NCI-H187 treated with DMSO at 0.1 percent for 48 hours (cell line): Measurements from ENCODE around the gene ZNF256.

Experiments used
- DNase-seq: peaks from one replicate; lab custom pipeline; 2025; lab: John Stamatoyannopoulos, UW

Gene ZNF256

GRCh38 chr19:57947419-57948134, at the start of gene ZNF256:
Gene ZNF256 (minus strand): TSS chr19:57947706. CDS start chr19:57947474, 232 bp downstream.
- DNase-seq, result peak; percentile 88

- DNase-seq, result no peak
Observed at GRCh38 chr19:57992841-57993240, 45.3 kb upstream of the ZNF256 start.

DNA sequence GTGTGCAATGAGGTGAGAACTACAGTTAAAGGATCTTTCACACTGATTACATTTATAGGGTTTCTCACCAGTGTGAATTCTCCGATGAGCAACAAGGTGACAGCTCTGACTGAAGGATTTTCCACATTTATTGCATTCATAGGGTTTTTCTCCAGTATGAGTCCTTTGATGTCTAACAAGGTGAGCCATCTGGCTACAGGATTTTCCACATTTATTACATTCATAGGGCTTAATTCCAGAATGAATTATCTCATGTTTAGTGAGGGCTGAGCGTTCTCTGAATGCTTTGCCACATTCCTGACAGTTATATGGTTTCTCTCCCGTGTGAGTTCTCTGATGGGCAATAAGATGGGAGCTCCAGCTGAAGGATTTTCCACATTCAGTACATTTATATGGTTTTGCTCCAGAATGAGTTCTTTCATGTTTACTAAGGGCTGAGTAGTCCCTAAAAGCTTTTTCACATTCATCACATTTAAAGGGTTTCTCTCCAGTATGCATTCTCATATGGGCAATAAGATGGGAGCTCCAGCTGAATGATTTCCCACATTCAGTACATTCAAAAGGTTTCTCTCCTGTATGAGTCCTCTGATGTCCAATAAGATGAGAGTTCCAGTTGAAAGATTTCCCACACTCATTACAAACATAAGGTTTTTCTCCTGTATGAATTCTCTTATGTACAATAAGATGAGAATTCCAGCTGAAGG, 31.2 kb upstream of the ZNF256 start:
- DNase-seq, result no peak

DNA sequence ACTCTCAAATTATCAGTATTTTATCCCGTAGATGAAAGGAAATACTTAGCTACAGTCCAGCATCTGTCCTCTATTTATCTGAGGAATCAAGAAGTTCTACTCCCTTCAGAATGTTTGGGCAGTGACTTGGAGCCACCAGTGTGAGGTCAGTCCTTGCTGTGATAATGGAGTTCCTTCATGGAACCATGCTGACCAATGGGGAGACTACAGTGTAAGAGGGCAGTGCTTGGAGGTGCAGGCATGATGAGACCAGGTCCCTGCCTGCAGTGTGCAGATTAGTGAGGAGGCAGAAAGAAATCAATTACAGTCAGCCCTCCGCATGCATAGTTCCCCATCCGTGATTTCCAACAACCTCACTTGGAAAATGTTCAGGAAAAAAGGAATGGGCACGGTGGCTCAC, 26.9 kb upstream of the ZNF256 start, which contains the start of gene C19orf18:
Gene C19orf18, minus strand, starts transcription at position 101 of the 400 bp plus-strand sequence. CDS start 102 bp downstream, outside the sequence.
- DNase-seq, result no peak

GRCh38 chr19:57964761-57965160, 17.3 kb upstream of the ZNF256 start:
- no peak for DNase-seq

DNA sequence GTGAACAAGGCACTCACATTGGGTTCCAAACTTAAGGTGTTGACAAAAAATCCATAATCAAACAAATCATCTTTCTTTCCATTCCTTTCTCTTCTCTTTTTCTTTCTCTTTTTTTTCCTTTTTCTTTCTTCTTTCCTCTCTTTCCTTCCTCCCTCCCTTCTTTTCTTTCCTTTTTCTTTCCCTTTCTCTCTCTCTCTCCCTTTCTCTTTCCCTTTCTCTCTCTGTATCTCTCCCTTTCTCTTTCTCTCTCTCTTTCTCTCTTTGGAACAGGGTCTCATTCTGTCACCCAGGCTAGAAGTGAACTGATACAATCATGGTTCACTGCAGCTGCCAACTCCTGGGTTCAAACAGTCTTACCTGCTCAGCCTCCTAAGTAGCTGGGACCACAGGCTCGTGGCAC, 14.3 kb upstream of the ZNF256 start:
- DNase-seq, result no peak

DNA sequence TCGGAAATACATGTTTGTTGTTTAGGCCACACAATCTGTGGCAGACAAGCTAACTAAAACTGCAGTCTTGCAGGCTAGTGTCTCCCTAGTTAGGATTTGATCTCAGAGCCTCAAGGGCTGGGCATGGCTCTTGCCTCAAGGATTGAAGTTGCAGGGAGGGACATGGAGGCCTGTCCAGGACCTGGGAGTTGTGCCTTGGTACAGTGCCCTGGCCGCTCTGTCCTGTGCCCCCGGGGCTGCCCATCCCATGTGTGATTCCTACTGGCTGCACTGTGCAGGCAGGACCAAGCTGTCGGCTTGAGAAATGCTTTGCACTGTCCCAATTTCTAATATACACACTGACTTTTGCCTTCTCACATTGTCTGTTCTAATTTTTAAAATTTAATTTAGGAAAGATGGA, 7.5 kb upstream of the ZNF256 start:
- no peak for DNase-seq

GRCh38 chr19:57949702-57950101, 2.2 kb upstream of the ZNF256 start:
- DNase-seq, result no peak

DNA sequence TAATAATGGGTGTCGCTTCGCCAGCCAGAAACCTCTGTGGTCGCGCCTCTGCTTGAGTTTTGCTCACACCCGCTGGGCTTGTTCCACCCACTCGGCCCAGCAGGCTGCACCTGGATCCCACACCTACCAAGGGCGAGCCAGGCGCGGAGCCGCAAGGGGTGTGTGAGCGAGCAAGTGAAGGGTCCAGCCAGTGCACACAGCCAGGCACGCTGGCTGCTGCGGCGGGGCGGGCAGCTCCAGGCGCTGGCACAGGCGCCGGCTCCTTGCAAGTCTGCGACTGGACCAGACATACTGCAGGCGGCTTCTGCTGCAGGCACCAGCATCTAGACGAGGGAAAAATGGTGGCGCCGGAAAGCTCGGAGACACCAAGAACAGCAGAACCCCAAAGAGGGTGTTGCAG, 1.8 kb upstream of the ZNF256 start:
- no peak for DNase-seq

DNA sequence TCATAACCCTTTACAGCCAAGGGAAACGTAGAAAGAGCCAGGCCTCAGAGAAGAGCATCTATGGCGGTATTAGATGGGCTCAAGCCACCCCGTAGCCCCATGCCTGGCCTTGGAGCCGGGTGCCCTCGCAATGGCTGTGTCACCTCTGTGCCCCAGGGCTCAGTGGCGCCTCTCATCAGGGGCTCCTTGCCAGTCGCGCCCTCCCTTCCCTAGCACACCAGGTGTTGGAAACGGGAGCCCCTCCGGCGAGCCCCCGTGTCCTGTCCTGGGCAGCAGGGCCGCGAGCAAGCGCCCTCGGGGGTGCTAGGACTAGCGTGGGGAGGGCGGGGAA, 453 bp downstream of the ZNF256 start:
- DNase-seq, result no peak

- DNase-seq, result no peak
Observed at GRCh38 chr19:57946316-57946715, 1.2 kb downstream of the ZNF256 start.

- DNase-seq, result no peak
Observed at GRCh38 chr19:57941593-57941992, 5.9 kb downstream of the ZNF256 start.

- no peak for DNase-seq
Observed at GRCh38 chr19:57935731-57936130, 11.8 kb downstream of the ZNF256 start.

DNA sequence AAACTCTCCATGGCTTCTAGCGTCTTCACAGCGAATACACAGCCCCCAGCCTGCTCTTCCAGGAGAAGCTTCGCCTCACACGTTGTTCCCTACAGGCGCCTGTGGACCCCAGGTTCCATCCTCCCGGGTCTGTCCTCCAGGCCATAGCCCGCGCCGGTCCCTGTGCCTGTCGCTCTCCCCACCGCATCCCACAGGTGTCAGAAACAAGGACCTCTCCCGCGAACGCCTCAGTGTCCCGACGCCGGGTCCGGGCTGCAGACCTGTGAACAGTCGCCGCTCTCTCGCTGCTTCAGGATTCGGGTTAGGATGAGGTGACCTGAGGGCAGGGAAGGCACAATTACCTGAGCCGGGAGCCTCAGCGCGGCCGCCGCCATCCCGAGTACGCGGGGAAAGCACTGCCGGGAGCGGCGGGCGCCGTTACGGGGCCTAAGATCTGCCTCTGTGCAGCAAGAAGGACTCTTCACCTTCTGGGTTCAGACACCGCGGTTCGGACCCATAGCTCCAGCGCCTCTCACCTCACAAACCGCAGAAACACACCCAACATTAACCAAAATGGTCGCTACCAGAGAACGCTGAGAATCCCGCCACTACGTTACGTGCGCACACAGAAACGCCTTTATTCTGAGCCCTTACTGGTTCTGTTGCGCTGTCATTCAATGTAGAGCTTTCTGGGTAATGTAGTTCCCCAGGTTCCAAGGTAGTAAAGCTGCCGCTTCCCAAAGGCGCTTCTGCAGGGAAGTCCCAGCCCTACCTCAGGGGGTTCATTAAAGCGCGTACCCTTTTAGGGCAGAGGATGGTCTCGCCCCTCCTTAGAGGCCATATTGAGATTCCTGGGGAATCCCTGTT, 12.5 kb downstream of the ZNF256 start, which contains the start of gene ZNF418:
Gene ZNF418, minus strand, starts transcription at position 583 of the 846 bp plus-strand sequence. CDS start 1,580 bp downstream, outside the sequence.
- no peak for DNase-seq

DNA sequence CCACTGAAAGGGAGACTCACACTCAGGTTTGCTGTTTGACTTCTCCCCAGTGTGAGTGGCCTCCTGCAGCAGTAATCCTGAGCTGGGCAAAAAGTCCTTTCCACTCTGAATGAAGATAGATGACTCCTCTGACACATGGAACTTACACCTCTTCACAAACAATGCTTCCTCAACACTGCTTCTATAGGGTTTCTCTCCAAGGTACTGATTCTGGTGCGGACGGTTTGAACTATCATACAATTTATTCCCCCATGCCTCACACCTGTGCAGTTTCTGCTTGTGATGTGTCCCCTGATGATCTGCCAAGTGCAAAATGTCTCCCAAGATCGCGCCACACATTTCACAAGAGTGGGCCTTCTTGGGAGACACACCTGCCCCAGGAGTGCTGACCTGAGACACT, 19.9 kb downstream of the ZNF256 start:
- no peak for DNase-seq

GRCh38 chr19:57916168-57916995, 31.1 kb downstream of the ZNF256 start, which contains the start of gene ZNF417:
Gene ZNF417 (minus strand): TSS chr19:57916592. CDS start chr19:57916411, 181 bp downstream.
- peak; percentile 76 for DNase-seq

GRCh38 chr19:57914531-57914930, 33.0 kb downstream of the ZNF256 start:
- DNase-seq, result no peak

- no peak for DNase-seq
Observed at GRCh38 chr19:57907394-57907793, 40.1 kb downstream of the ZNF256 start.

GRCh38 chr19:57905258-57905657, 42.2 kb downstream of the ZNF256 start:
- no peak for DNase-seq

GRCh38 chr19:57903618-57904184, 43.8 kb downstream of the ZNF256 start:
- no peak for DNase-seq

DNA sequence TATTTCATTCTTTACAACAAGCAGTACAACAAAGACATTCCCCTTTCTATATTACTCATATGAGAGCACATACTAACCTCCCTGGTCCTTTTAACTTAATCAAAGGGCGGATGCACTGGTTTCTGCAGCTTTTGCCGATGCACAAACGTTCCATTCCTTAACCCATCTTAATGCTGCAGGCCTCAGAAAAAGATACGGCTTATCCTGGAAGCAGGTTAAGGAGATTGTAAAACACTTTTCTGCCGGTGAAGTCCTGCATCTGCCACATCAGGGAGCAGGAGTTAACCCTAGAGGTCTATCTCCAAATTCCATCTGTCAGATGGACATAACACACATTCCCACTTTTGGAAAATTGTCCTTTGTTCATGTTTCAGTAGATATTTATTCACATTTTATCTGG, 47.2 kb downstream of the ZNF256 start:
- DNase-seq, result no peak
